Left renal cortex interstitium (tissue), 4 donors: ENCODE data around the gene SMKR1. TPM values are rescaled to one million over a fixed set of nuclear protein-coding genes. Genes with fewer than 3 reads are reported as not detected.
"Not testable (repeated sequence)": the region's sequence is repeated elsewhere in the genome, so short reads cannot be mapped to it uniquely, and the experiment has no call there.

ENCODE experiments used
- DNase-seq, 4 donors: peaks; one replicate each; pipeline ENCODE4 v3.0.0-alpha.2; 2013; ENCODE audit warnings: low read depth in 4 of 4, low spot score in 2 of 4, missing footprints in 1 of 4
- polyA plus RNA-seq, 4 donors: library from polyadenylated mRNA; unstranded; fragments of 120-200 nt; gene quantifications; one replicate each; pipeline ENCODE4 v1.2.1, GENCODE V29; 2013; ENCODE audit not compliant: insufficient read length in 4 of 4

The SMKR1 gene
- polyA plus RNA-seq, 4 donors, result 2.4 to 4.9 (median 3.4) TPM

DNA sequence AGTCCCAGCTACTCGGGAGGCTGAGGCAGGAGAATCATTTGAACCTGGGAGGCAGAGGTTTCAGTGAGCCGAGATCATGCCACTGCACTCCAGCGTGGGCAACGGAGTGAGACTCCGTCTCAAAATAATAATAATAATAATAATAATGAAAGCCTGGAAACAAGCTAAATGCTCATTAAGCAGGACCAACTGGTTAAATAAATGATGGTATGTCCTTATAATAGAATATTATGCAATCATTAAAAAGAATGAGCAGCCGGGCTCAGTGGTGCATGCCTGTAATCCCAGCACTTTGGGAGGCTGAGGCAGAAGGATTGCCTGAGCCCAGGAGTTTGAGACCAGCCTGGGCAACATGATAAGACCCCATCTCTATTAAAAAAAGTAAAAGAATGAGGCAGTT is 21.0 kb upstream of the SMKR1 start:
- not testable (repeated sequence) for DNase-seq

DNA sequence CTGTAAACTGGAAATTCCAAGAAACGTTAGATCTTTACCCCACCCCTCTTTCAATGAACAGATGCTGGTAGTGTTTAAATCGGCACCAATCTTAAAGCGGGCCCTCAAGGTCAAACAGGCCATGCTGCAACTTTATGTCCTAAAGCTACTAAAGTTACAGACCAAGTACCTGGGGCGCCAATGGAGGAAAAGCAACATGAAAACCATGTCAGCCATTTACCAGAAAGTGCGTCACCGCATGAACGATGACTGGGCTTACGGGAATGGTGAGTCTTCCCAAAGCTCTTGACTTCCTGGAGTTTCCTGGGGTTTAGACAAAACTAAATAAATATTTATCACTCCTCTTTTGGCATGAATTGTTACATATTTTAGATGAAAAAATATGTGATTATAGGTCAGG is 19.6 kb upstream of the SMKR1 start:
- no peak for DNase-seq

DNA sequence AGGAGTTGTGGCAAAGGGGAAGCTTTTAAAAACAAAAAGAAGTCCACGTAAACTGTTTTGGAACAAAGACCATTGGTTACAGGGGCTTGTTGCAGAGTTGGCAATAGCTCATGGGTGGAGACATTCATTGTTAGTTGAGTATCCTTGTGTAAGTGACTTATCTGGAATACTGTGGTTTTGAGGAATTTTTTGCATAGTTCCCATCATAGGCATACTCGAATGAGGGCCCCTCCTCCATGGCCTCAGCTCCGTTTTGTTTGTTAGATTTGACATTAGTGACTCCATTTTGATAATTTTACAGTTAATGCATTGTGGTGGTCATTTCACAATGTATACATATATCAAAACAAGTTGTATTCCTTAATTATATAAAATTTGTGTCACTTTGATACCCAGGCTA is 12.8 kb upstream of the SMKR1 start:
- no peak for DNase-seq

DNA sequence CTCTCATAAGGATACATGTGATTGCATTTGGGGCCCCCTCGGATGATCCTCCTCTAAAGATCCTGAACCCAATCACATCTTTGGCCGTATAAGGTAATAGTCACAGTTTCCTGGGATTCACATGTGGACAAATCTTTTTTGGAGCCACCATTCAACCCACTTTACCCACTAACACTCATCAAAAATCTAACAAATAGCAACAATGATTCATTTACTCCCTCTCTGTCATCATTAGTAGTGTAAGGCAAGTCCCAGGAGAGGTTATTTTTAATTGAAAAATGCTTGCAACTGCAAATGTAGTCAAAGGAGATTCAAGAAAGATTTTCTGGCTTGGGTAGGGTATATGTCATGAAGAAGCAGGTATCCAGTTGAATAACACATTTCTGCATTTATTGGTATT is 9.9 kb upstream of the SMKR1 start:
- no peak for DNase-seq

DNA sequence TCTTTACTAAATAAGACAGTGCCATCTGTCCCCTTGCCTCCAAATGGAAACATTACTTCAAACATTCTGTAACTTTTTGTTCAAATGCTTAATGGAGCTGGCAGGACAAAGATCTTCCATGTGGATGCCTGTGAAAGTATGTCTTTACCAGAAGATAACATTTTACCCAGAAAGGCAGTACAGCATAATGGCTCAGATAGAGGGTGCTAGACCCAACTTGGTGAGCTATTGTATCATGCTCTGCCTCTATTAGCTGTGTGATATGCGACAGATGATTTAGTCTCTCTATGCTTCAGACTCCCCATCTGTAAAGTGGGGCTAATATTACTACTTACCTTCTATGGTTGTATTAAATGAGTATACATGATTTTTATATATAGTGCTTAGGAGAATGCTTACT is 8.8 kb upstream of the SMKR1 start:
- DNase-seq, result no peak

DNA sequence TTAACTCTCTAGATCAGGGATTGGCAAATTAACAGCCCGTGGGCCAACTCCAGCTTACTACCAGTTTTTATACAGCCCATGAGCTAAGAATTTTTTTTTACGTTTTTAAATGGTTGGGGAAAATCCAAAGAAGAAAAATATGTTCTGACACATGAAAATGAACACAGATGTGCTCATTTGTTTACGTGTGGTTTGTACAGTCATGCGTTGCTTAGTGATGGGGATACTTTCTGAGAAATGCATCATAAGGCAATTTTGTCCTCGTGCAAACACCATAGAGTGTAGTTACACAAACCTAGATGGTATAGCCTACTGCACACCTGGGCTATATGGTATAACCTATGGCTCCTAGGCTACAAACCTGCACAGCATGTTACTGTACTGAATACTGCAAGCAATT is 8.3 kb upstream of the SMKR1 start:
- no peak for DNase-seq

DNA sequence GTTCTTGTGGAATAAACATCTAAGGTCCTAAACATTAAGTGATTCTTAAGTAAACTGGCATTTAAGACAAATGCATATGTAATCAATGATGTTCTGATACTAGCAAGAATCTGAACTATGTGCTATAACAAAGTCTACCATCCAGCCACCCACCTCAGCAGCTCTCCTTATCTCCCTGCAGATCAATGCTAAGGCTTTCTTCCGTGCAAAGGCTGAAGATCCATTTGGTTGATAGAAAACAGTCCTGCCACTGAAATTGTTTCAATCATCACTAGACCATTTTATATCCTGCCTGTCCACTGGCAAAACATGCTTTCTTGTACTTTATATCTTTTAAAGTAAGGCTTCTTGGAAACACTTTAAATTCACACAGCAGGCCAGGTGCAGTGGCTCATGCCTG is 6.3 kb upstream of the SMKR1 start:
- DNase-seq, result no peak

DNA sequence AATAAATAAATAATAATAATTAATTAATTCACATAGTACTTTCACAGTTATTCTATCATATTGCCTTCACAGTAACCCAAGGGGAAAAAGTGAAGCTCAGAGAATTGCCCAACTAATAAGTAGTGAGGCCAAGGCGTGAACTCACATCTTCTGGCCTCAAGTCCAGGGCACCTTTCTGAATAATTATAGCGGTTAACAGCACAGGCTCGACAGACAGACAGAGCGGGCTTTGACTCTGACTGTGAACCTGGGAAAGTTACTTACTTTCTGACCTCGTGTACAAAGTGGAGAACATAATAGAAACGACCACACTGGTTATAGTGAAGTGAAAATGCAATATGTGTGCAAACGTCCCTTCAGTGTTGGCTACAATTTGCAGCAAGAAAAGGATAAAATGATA is 5.7 kb upstream of the SMKR1 start:
- DNase-seq, result no peak

DNA sequence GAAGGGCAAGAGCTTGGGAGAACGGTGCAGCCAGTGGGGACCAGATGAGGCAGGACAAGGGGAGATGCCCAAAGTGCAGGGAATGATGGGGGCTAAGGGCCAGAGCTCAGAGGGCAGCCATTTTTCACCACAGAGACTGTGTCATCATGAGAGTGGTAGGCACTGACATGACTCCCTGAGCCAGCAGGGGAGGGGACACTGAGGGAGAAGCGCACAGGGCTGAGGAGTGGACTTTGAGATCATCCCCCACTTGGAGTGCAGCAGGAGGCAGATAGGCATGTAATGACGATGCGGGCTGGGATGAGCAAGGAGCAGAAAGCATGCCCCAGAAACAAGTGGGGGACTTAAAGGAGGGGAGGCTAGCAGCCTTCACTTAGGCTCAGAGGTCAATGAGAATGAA is 5.2 kb upstream of the SMKR1 start:
- DNase-seq, result no peak

DNA sequence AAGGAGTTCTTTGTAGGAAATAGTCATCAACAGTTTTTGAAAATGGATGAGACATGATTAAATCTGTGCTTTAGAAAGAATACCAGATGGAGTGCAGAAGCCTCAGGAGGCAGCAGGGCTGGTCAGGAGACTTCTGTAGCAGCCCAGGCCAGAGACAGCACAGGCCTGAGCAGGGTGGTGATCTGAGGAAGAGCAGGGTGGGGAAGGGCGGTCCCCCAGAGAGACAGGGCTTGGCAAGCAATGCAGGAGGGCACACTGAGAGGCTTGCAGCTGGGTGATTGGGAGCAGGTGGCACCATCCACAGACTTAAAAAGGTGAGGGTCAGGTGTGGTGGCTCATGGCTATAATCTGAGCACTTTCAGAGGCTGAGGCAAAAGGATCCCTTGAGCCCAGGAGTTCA is 4.3 kb upstream of the SMKR1 start:
- no peak for DNase-seq

DNA sequence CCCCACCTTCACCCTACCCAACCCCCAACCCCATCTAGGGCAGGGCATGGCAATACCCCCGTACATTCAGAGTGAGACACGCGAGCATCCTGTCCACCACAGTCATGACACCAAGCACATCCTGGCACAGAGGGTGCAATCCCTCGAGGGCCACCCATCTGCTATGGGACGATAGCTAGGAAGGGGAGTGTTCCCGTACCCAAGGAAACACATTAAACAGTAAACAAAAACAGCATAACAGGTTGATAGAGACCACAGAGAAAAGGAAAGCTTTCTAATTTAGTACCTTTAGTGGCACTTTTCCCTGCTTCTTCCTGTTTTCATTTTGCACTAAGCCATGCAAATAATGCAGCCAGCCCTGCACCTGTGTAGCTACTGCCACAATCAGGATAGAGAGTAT is 2.3 kb upstream of the SMKR1 start:
- DNase-seq, result no peak

DNA sequence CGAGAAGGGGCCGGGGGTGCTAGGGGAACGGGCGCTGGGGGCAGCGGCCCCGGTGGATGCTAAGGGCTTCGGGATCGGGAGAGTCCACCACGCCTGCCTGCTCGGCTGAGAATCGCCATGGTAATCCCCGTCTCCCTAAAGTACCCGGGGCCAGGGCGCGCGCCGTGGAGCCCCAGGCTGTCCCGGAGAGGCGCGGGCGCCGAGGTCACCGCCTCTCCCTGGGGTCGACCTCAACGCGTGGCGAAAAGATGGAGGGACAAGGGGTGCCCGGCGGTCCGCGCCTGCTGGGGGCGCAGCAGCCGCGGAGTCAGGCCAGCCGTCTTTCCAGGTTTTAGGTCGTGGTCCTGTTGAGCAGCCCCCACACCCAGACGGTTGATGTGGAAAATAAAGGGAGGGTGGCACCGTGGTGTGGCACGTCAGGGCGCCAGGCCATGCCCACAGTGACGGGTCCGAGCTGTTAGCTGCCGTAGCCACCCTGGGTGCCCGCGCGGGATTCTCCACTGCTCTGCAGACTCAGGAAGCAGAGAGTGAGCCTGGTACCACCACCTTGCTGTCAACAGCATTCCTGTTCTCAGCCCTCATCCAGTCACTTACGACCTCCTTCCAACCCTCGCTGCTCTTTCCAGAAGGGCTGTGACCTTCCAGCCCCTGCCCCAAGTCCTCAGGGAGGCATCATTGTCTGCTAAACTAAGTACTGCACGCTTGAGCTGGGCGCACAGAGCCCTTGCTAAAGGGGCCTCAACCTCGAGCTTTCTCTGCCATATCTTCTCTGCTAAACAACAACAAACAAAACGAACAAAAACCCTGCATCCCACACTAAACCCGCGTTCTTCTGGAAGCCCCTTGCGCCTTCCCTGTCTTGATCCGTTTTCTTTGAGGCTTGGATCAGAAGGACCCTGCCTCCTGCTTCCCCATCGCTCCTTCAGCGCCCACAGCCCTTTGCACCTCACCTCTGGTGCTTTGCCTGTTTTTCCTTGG is 666 bp downstream of the SMKR1 start:
- no peak for DNase-seq

DNA sequence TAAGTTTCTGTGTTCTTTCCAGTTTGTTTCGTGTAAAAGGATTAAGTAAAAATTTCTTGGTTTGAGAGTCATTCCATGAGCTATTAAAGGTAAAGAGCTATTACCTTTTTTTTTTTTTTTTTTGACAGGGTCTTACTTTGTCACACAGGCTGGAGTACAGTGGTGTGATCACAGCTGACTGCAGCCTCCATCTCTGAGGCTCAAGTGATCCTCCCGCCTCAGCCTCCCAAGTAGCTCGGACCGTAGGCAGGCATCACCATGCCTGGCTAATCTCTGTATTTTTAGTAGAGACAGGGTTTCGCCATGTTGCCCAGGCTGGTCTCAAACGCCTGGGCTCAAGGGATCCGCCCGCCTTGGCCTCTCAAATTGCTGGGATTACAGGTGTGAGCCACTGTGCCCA is 1.4 kb downstream of the SMKR1 start:
- DNase-seq, result no peak

DNA sequence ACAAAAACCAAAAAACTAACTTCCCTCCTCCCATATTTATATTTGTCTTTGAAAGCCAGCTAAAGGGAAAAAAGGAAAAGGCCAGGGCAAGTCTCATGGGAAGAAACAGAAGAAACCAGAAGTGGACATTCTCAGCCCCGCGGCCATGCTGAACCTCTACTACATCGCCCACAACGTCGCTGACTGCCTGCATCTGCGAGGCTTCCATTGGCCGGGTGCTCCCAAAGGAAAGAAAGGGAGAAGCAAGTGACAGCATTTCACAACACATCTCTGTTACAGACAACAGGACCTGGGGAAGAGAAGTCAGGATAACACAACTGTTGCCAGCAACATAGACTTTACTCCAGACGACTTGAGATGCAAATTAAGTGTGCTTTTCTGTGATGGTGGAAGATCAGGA is 9.9 kb downstream of the SMKR1 start:
- DNase-seq, result no peak

DNA sequence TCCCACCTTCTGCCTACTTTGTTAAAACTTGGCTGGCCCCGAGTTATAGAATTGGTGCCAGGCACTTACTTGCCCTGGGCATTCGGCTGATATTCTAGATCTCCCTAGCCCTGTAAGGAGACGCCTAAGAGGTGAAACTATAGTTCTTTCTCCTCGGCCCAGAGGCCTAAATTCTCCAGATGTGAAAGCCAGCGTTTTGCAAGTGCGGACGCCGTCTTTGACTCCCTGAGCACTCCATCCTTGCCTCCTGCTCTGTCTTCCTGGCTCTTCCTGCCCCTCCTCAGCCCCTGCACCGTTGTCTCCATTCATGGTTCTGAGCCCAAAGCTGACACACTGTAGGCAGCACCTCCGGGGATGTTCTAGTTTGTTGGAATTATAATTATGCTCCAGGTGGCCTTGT is 11.2 kb downstream of the SMKR1 start:
- no peak for DNase-seq

DNA sequence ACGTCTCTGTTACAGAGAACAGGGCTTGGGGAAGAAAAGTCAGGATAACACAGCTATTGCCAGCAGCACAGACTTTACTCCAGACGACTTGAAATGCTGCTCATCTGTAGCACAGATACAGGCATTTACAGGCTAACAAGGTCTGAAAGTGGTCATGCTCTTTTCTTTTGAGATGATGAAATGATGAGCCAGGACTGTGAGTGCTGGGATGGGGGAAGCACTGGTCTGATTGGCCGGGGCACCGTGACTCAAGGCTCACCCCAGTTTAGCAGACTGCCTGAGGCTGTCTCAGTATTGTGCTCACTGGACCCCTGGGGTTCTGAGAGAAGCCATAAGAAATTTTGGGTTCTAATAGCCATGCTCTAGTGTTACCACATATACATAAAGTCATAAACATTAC is 12.4 kb downstream of the SMKR1 start:
- DNase-seq, result no peak

DNA sequence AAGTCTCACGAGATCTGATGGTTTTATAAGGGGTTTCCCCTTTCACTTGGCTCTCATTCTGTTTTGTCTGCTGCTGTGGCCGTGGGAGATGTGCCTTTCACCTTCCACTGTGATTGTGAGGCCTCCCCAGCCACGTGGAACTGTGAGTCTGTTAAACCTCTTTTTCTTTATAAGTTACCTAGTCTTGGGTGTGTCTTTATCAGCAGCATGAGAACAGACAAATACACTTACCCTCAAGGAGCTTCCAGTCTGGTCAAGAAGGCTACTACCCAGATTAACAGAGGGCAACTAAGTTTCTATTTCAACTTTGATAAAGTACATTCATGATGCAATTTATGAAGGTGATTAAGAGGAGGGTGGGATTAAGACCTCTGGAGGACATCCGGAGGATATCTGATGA is 13.1 kb downstream of the SMKR1 start:
- DNase-seq, result no peak

DNA sequence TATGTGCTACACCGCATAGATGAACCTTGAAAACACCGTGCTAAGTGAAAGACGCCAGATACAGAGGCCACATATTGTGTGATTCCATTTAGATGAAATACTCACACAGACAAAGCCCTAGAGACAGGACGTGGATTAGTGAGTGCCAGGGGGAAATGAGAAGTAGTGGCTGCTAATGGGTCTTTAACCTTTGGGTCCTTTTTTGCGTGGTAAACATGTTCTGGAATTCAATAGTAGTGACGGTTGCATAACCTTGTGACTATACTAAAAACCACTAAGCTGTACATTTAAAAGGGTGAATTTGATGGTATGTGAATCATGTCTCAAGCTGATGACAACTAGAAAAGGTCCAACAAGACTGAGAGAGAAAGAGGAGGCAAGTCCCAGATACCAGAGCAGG is 15.6 kb downstream of the SMKR1 start:
- DNase-seq, result no peak

DNA sequence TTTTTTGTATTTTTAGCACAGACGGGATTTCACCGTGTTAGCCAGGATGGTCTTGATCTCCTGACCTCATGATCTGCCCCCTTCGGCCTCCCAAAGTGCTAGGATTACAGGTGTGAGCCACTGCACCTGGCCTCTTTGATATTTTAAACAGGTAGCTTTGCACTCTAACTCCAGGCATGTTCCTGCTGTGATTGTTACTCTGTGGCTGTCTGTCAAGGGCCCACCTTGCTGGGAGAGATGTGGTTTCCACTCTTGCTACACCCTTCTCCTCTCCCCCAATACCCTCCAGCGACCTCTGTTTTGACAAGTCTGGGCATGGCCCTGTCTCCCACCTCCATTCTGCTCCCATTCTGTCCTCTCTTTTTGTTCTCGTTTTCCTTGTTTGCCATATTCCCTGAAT is 17.1 kb downstream of the SMKR1 start:
- no peak for DNase-seq

DNA sequence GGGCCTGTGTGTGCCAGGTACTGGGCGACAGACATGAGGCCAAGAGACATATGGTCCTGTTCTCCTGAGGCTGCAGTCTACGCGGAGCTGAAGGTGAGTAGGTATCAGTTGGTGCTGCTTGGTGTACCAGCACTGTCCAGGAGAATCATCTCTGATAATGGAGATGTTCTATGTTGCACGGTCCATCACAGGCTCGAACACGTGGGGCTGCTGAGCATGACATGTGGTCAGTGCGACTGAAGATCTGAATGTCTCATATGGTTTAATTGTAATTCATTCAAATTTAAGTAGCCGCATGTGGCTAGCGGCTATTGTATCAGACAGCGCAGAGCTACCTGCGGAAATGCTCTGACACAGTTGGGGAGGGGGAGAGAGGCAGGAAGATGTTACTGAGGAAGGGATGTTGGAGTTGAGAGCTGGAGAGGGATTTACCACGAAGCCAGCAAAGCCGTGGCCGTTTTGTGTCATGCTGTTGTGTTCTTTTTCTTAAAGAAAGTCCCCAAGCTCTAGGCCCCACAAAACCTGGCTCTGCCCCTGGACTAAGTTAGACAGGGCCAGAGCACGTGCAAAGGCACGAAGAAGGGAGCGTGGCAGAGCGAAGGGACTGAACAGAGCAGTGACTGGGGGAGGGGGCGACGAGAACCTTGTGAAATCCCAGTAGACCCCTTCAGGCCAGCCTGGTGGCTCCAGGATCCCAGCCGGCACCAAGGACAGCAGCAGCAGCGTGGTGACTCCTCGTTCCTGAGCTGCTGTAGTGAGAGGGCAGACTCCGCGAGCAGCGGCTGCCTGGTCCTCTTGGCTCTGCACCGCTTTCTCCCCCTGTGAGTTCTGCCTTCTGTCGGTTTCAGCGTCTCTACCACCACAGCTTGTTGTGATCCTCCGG is 20.0 kb downstream of the SMKR1 start:
- DNase-seq, result no peak

DNA sequence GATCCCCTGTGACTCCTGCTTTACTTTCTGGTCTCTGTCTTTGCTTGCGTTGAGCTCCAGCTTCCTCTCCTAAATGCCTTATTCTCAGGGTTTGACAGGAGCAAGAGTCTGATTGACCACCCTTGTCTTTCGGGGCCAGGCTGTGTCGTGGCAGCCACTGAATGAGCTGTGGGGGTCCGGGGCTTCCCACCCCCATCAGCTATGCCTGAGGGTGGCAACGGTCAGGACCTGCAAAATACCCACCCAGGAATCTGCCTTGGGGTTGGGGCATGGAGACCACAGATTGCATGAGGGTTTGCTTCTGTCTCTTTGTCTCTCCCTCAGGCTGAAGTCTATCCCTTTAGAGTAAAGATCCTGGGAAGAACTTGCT is 20.6 kb downstream of the SMKR1 start:
- no peak for DNase-seq

DNA sequence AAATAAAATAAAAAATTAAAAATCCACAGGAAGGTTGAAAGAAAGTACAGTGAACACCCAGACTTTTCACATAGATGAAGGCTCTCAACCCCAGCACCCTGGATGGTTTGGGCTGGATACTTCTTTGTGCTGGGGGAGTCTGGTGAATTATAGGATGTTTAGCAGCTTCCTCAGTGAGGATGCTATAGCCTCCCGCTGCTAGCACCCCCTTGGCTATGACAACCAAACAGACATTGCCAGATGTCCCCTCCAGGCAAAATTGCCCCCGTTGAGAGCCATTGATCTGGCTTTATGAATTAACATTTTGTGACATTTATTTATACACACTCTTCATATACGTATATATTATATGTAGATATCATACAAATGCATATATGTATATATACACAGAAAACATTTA is 21.6 kb downstream of the SMKR1 start:
- DNase-seq, result no peak
